Measurements from ENCODE around the gene EAPP. TPM values are rescaled to one million over a fixed set of nuclear protein-coding genes. Genes with fewer than 3 reads are reported as not detected.

Gene EAPP
- total and polyA plus RNA-seq, 10 of the 15 experiments (the other 5 are each of a cell fraction or from before 2014, with no cell fraction given): 23.5 to 94.6 (median 44.7) TPM

DNA sequence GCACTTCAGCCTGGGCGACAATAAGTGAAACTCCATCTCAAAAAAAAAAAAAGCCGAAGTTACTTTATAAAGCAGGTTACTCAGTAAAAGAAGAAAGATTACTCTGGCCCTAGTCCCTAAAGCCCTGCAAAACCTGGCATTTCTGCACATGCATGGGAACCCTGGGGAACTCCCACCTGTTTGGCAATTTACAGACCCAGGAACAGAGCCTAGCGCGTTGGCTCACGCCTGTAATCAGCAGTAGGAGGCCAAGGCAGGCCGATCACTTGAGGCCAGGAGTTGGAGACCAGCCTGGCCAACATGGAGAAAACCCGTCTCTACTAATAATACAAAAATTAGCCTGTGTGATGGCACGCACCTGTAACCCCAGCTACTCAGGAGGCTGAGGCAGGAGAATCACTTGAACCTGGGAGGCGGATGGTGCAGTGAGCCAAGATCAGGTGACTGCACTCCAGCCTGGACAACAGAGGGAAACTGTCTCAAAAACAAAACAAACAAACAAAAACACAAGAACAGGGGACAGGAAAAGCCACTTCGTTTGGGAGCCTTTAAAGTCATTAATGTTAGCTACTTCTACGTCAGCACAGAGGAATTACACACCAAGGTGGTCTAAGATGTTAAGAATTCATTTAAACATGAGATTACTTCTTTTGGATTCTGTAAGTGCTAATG, 43.4 kb downstream of the EAPP start:
- RAD21 ChIA-PET (ENCODE audit: unreplicated experiment): interaction anchor here (3.2 kb wide), 1 partner anchor 165 kb away, joined by 19 read pairs; no protein-coding TSS in a partner anchor
- BruUV-seq (replicated peaks): no TSS peak
- SMC1A ChIA-PET (ENCODE audit: uncharacterized antibody, unreplicated experiment): no interaction called here
- Histone ChIP-seq H3K79me2 (ENCODE audit: control insufficient read depth, insufficient read depth, low read length) (no peaks in the 10 kb centered on the region), H3K4me1 (ENCODE audit: control insufficient read depth, insufficient read depth, low read length) (no peaks in the 10 kb centered on the region), H3K36me3 (ENCODE audit: control insufficient read depth in 2 of 2, insufficient read depth in 2 of 2, low read length in 1 of 2) (no peaks in the 10 kb centered on the region), H3K27ac (ENCODE audit: control insufficient read depth, insufficient read depth) (no peak overlapping the region), H3K4me2 (ENCODE audit: control insufficient read depth, insufficient read depth) (no peak overlapping the region), H3K9me3 (replicated peaks; ENCODE audit: control insufficient read depth, insufficient read depth, low read length) (no peaks in the 10 kb centered on the region), H2AFZ (ENCODE audit: control insufficient read depth, low read depth, low read length) (no peak overlapping the region), H3K27me3 (replicated peaks in 1 of 2; ENCODE audit: control insufficient read depth in 2 of 2, insufficient read depth in 2 of 2, low read length in 1 of 2) (no peaks in the 10 kb centered on the region), H3K4me3 (no peak overlapping the region), H4K20me1 (ENCODE audit: control insufficient read depth, insufficient read depth) (no peaks in the 10 kb centered on the region), H3K9ac (ENCODE audit: control insufficient read depth, insufficient read depth, low read length) (no peak overlapping the region)
- POLR2A ChIA-PET: no interaction called here
- CTCF ChIA-PET: interaction anchor here (2.5 to 2.6 kb wide), 2 partner anchors 164 to 173 kb away, joined by 9 read pairs; no protein-coding TSS in a partner anchor
- DNase-seq (ENCODE audit: low read depth, low spot score): no peak
- no peak for ATAC-seq
- no peak for FAIRE-seq
- in situ Hi-C loops (cut with MboI) (no loop called here), intact Hi-C loops (cut with micrococcal nuclease; ENCODE audit: unreplicated experiment) (no loop called here)
- 57% methylated on average over 11 of the region's 11 CpGs for WGBS (ENCODE audit: insufficient coverage, insufficient replicate concordance, low lambda C conversion rate, missing lambda C conversion rate)
- no peak for TF ChIP-seq ZNF217 (IDR thresholded peaks at IDR 0.05)
- no peak for TF ChIP-seq MEF2A (IDR thresholded peaks at IDR 0.05; ENCODE audit: insufficient read depth, low read depth, low read length)
- TF ChIP-seq CEBPB (IDR thresholded peaks at IDR 0.05; ENCODE audit: borderline replicate concordance in 1 of 2, low read depth in 2 of 2, low read length in 2 of 2): no peak
- no peak for TF ChIP-seq CHD4 (IDR thresholded peaks at IDR 0.05)
- TF ChIP-seq, protein P1, sequence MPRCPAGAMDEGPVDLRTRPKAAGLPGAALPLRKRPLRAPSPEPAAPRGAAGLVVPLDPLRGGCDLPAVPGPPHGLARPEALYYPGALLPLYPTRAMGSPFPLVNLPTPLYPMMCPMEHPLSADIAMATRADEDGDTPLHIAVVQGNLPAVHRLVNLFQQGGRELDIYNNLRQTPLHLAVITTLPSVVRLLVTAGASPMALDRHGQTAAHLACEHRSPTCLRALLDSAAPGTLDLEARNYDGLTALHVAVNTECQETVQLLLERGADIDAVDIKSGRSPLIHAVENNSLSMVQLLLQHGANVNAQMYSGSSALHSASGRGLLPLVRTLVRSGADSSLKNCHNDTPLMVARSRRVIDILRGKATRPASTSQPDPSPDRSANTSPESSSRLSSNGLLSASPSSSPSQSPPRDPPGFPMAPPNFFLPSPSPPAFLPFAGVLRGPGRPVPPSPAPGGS (IDR thresholded peaks at IDR 0.05; ENCODE audit: borderline replicate concordance, insufficient read depth, low read depth, low read length, poor library complexity, severe bottlenecking): no peak
- TF ChIP-seq, protein P2, sequence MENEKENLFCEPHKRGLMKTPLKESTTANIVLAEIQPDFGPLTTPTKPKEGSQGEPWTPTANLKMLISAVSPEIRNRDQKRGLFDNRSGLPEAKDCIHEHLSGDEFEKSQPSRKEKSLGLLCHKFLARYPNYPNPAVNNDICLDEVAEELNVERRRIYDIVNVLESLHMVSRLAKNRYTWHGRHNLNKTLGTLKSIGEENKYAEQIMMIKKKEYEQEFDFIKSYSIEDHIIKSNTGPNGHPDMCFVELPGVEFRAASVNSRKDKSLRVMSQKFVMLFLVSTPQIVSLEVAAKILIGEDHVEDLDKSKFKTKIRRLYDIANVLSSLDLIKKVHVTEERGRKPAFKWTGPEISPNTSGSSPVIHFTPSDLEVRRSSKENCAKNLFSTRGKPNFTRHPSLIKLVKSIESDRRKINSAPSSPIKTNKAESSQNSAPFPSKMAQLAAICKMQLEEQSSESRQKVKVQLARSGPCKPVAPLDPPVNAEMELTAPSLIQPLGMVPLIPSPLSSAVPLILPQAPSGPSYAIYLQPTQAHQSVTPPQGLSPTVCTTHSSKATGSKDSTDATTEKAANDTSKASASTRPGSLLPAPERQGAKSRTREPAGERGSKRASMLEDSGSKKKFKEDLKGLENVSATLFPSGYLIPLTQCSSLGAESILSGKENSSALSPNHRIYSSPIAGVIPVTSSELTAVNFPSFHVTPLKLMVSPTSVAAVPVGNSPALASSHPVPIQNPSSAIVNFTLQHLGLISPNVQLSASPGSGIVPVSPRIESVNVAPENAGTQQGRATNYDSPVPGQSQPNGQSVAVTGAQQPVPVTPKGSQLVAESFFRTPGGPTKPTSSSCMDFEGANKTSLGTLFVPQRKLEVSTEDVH (IDR thresholded peaks at IDR 0.05; ENCODE audit: low read depth, partially characterized antibody): no peak
- TF ChIP-seq, protein P3, sequence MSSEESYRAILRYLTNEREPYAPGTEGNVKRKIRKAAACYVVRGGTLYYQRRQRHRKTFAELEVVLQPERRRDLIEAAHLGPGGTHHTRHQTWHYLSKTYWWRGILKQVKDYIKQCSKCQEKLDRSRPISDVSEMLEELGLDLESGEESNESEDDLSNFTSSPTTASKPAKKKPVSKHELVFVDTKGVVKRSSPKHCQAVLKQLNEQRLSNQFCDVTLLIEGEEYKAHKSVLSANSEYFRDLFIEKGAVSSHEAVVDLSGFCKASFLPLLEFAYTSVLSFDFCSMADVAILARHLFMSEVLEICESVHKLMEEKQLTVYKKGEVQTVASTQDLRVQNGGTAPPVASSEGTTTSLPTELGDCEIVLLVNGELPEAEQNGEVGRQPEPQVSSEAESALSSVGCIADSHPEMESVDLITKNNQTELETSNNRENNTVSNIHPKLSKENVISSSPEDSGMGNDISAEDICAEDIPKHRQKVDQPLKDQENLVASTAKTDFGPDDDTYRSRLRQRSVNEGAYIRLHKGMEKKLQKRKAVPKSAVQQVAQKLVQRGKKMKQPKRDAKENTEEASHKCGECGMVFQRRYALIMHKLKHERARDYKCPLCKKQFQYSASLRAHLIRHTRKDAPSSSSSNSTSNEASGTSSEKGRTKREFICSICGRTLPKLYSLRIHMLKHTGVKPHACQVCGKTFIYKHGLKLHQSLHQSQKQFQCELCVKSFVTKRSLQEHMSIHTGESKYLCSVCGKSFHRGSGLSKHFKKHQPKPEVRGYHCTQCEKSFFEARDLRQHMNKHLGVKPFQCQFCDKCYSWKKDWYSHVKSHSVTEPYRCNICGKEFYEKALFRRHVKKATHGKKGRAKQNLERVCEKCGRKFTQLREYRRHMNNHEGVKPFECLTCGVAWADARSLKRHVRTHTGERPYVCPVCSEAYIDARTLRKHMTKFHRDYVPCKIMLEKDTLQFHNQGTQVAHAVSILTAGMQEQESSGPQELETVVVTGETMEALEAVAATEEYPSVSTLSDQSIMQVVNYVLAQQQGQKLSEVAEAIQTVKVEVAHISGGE (CRISPR knock-in tag; IDR thresholded peaks at IDR 0.05): no peak
- no peak for TF ChIP-seq RAD21 (IDR thresholded peaks at IDR 0.05; ENCODE audit: insufficient read depth, low read depth, low read length)
- TF ChIP-seq CREM (IDR thresholded peaks at IDR 0.05; ENCODE audit: low read depth): no peak
- TF ChIP-seq, protein P4, sequence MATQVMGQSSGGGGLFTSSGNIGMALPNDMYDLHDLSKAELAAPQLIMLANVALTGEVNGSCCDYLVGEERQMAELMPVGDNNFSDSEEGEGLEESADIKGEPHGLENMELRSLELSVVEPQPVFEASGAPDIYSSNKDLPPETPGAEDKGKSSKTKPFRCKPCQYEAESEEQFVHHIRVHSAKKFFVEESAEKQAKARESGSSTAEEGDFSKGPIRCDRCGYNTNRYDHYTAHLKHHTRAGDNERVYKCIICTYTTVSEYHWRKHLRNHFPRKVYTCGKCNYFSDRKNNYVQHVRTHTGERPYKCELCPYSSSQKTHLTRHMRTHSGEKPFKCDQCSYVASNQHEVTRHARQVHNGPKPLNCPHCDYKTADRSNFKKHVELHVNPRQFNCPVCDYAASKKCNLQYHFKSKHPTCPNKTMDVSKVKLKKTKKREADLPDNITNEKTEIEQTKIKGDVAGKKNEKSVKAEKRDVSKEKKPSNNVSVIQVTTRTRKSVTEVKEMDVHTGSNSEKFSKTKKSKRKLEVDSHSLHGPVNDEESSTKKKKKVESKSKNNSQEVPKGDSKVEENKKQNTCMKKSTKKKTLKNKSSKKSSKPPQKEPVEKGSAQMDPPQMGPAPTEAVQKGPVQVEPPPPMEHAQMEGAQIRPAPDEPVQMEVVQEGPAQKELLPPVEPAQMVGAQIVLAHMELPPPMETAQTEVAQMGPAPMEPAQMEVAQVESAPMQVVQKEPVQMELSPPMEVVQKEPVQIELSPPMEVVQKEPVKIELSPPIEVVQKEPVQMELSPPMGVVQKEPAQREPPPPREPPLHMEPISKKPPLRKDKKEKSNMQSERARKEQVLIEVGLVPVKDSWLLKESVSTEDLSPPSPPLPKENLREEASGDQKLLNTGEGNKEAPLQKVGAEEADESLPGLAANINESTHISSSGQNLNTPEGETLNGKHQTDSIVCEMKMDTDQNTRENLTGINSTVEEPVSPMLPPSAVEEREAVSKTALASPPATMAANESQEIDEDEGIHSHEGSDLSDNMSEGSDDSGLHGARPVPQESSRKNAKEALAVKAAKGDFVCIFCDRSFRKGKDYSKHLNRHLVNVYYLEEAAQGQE (IDR thresholded peaks at IDR 0.05; ENCODE audit: low read depth, low read length): no peak
- TF ChIP-seq CBX3 (IDR thresholded peaks at IDR 0.05; ENCODE audit: borderline replicate concordance, low read depth): no peak
